ENCODE measurements around the gene CDNF.
A peak's percentile ranks its signal among the peaks of the same experiment; 100 is the strongest.
"Not testable (repeated sequence)": the region's sequence is repeated elsewhere in the genome, so short reads cannot be mapped to it uniquely, and the experiment has no call there.

CDNF gene

GRCh38 chr10:14837757-14838581 lies at the start of gene CDNF, which contains the start of the genes HSPA14 and MSANTD7:
TSS of gene CDNF (minus strand) at chr10:14838037. CDS start at chr10:14837946, 91 bp downstream.
TSS of gene HSPA14 (plus strand) at chr10:14838306. CDS start at chr10:14838403, 97 bp downstream.
TSS of gene MSANTD7 (plus strand) at chr10:14838306. CDS start at chr10:14842285, 3,979 bp downstream.
- peak; percentile 97 for DNase-seq

- DNase-seq, result no peak
Observed at GRCh38 chr10:14884082-14884481, 46.2 kb upstream of the CDNF start.

GRCh38 chr10:14880229-14880628 lies 42.4 kb upstream of the CDNF start:
- DNase-seq, result no peak

- no peak for DNase-seq
Observed at GRCh38 chr10:14879928-14880193, 42.0 kb upstream of the CDNF start.

GRCh38 chr10:14879124-14879927 lies 41.5 kb upstream of the CDNF start:
- DNase-seq, result peak; percentile 31

- DNase-seq, result peak; percentile 97
Observed at GRCh38 chr10:14878266-14879123, 40.7 kb upstream of the CDNF start, which contains the start of gene SUV39H2. TSS of gene SUV39H2 (plus strand) at chr10:14878866. CDS start at chr10:14878889, 23 bp downstream.

GRCh38 chr10:14876764-14877163 lies 38.9 kb upstream of the CDNF start:
- DNase-seq, result no peak

GRCh38 chr10:14875941-14876340 lies 38.1 kb upstream of the CDNF start:
- no peak for DNase-seq

- DNase-seq, result no peak
Observed at GRCh38 chr10:14873090-14873760, 35.4 kb upstream of the CDNF start.

- not testable (repeated sequence) for DNase-seq
Observed at GRCh38 chr10:14864871-14865270, 27.0 kb upstream of the CDNF start.

GRCh38 chr10:14864466-14864865 lies 26.6 kb upstream of the CDNF start:
- not testable (repeated sequence) for DNase-seq

GRCh38 chr10:14860791-14861190 lies 23.0 kb upstream of the CDNF start:
- no peak for DNase-seq

- DNase-seq, result no peak
Observed at GRCh38 chr10:14859775-14860174, 21.9 kb upstream of the CDNF start.

- no peak for DNase-seq
Observed at GRCh38 chr10:14859043-14859442, 21.2 kb upstream of the CDNF start.

GRCh38 chr10:14858338-14858960 lies 20.6 kb upstream of the CDNF start:
- no peak for DNase-seq

- DNase-seq, result no peak
Observed at GRCh38 chr10:14855453-14855852, 17.6 kb upstream of the CDNF start.

- no peak for DNase-seq
Observed at GRCh38 chr10:14852236-14852635, 14.4 kb upstream of the CDNF start.

GRCh38 chr10:14844948-14845347 lies 7.1 kb upstream of the CDNF start:
- DNase-seq, result no peak

GRCh38 chr10:14843327-14843988 lies 5.6 kb upstream of the CDNF start:
- DNase-seq, result no peak

- no peak for DNase-seq
Observed at GRCh38 chr10:14840178-14840577, 2.3 kb upstream of the CDNF start.

- DNase-seq, result peak; percentile 34
Observed at GRCh38 chr10:14839305-14839695, 1.5 kb upstream of the CDNF start.
